ENCODE data around the gene CYSRT1.

The CYSRT1 gene

GRCh38 chr9:137215196-137215986, 9.6 kb upstream of the CYSRT1 start:
- Mint-ChIP-seq H3K4me3 (no peak overlapping the region), H3K9me3 (no peaks in the 10 kb centered on the region), H3K27ac (no peak overlapping the region), H3K4me1 (peaks cover 5% of the 10 kb centered on the region), H3K27me3 (no peaks in the 10 kb centered on the region), H3K36me3 (peaks cover 31% of the 10 kb centered on the region)
- ATAC-seq, result no peak

GRCh38 chr9:137216188-137216965, 8.6 kb upstream of the CYSRT1 start:
- no peak for ATAC-seq
- Mint-ChIP-seq H3K4me3 (no peak overlapping the region), H3K36me3 (peaks cover 24% of the 10 kb centered on the region), H3K27me3 (no peaks in the 10 kb centered on the region), H3K27ac (no peak overlapping the region), H3K9me3 (no peaks in the 10 kb centered on the region), H3K4me1 (peaks cover under 1% of the 10 kb centered on the region)

- no peak for ATAC-seq
- no peaks in the 10 kb centered on the region for H3K9me3 Mint-ChIP-seq
- H3K27me3 Mint-ChIP-seq, result no peaks in the 10 kb centered on the region
- H3K4me3 Mint-ChIP-seq, result no peak overlapping the region
- no peaks in the 10 kb centered on the region for H3K4me1 Mint-ChIP-seq
- H3K36me3 Mint-ChIP-seq, result peaks cover 23% of the 10 kb centered on the region
- H3K27ac Mint-ChIP-seq, result no peak overlapping the region
Observed at GRCh38 chr9:137217276-137218211, 7.4 kb upstream of the CYSRT1 start.

GRCh38 chr9:137218212-137218753, 6.7 kb upstream of the CYSRT1 start:
- Mint-ChIP-seq H3K36me3 (peaks cover 23% of the 10 kb centered on the region), H3K27ac (no peak overlapping the region), H3K9me3 (no peaks in the 10 kb centered on the region), H3K4me3 (no peak overlapping the region), H3K27me3 (no peaks in the 10 kb centered on the region), H3K4me1 (peaks cover 7% of the 10 kb centered on the region)
- no peak for ATAC-seq

GRCh38 chr9:137218754-137219271, 6.2 kb upstream of the CYSRT1 start:
- Mint-ChIP-seq H3K4me3 (no peak overlapping the region), H3K9me3 (no peaks in the 10 kb centered on the region), H3K27ac (no peak overlapping the region), H3K27me3 (no peaks in the 10 kb centered on the region), H3K36me3 (peaks cover 23% of the 10 kb centered on the region), H3K4me1 (peaks cover 8% of the 10 kb centered on the region)
- ATAC-seq, result no peak

- peaks cover 13% of the 10 kb centered on the region for H3K4me1 Mint-ChIP-seq
Observed at GRCh38 chr9:137219757-137220316, 5.1 kb upstream of the CYSRT1 start.

GRCh38 chr9:137220317-137221094, 4.5 kb upstream of the CYSRT1 start:
- Mint-ChIP-seq H3K36me3 (peaks cover 13% of the 10 kb centered on the region), H3K27ac (no peak overlapping the region), H3K4me3 (peak overlapping the region; percentile 55), H3K9me3 (no peaks in the 10 kb centered on the region), H3K4me1 (peaks cover 13% of the 10 kb centered on the region), H3K27me3 (no peaks in the 10 kb centered on the region)
- no peak for ATAC-seq

More at GRCh38 chr9:137219757-137220316, 5.1 kb upstream of the CYSRT1 start:
- peak overlapping the region; percentile 18 for H3K4me3 Mint-ChIP-seq
- ATAC-seq, result no peak
- no peaks in the 10 kb centered on the region for H3K9me3 Mint-ChIP-seq
- no peak overlapping the region for H3K27ac Mint-ChIP-seq
- peaks cover 18% of the 10 kb centered on the region for H3K36me3 Mint-ChIP-seq
- no peaks in the 10 kb centered on the region for H3K27me3 Mint-ChIP-seq

GRCh38 chr9:137221095-137221505, 3.9 kb upstream of the CYSRT1 start:
- Mint-ChIP-seq H3K4me3 (peak overlapping the region; percentile 55), H3K36me3 (peaks cover 10% of the 10 kb centered on the region), H3K27me3 (no peaks in the 10 kb centered on the region), H3K4me1 (peaks cover 13% of the 10 kb centered on the region), H3K9me3 (no peaks in the 10 kb centered on the region), H3K27ac (no peak overlapping the region)
- no peak for ATAC-seq

- Mint-ChIP-seq H3K27me3 (no peaks in the 10 kb centered on the region), H3K36me3 (peaks cover 7% of the 10 kb centered on the region), H3K27ac (no peak overlapping the region), H3K4me1 (peaks cover 13% of the 10 kb centered on the region), H3K4me3 (no peak overlapping the region), H3K9me3 (no peaks in the 10 kb centered on the region)
- no peak for ATAC-seq
Observed at GRCh38 chr9:137221506-137222111, 3.4 kb upstream of the CYSRT1 start.

GRCh38 chr9:137222190-137223077, 2.5 kb upstream of the CYSRT1 start, which contains the start of gene RNF208:
TSS of gene RNF208 (minus strand) at chr9:137222240. CDS start at chr9:137221212, 1,028 bp downstream.
- Mint-ChIP-seq H3K9me3 (no peaks in the 10 kb centered on the region), H3K27ac (peak within 1 kb of the TSS; percentile 69), H3K27me3 (peaks cover 3% of the 10 kb centered on the region), H3K4me3 (peak within 1 kb of the TSS; percentile 83), H3K4me1 (peaks cover 15% of the 10 kb centered on the region), H3K36me3 (no peaks in the 10 kb centered on the region)
- ATAC-seq, result peak; percentile 1

- H3K9me3 Mint-ChIP-seq, result no peaks in the 10 kb centered on the region
- peaks cover 9% of the 10 kb centered on the region for H3K27me3 Mint-ChIP-seq
- H3K36me3 Mint-ChIP-seq, result no peaks in the 10 kb centered on the region
- peaks cover 20% of the 10 kb centered on the region for H3K4me1 Mint-ChIP-seq
- peak overlapping the region; percentile 69 for H3K27ac Mint-ChIP-seq
- H3K4me3 Mint-ChIP-seq, result peak overlapping the region; percentile 83
- ATAC-seq, result peak; percentile 88
Observed at GRCh38 chr9:137223078-137223970, 1.6 kb upstream of the CYSRT1 start.
